ENCODE data around the gene TRIP12. TPM values are rescaled to one million over a fixed set of nuclear protein-coding genes. Genes with fewer than 3 reads are reported as not detected.
A peak's percentile ranks its signal among the peaks of the same experiment; 100 is the strongest.
"Not testable (repeated sequence)": the region's sequence is repeated elsewhere in the genome, so short reads cannot be mapped to it uniquely, and the experiment has no call there.

Gene TRIP12
- total RNA-seq, 1 experiment from 2014 or later = 97.9 TPM

- DNase-seq (ENCODE audit: low spot score) = not testable (repeated sequence)
Measured at GRCh38 chr2:229834368-229834767, 87.4 kb downstream of the TRIP12 start.

DNA sequence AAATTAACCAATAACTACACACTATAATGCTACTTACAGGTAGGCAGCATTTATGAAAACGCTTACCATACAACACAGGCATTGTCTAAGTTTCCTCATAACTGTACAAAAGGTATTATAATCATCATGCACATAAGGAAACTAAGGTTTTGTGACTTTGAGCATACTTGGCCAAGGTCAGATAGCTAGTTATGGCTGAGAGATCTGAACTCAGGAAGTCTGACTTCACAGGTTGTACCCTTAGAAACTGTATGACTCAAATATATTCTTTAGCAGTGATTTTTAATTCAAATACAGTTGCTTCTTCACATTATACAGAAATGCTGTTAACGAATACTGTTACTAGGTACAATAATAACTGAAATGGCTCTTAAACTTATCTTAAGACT lies 89.3 kb downstream of the TRIP12 start:
- DNase-seq (ENCODE audit: low spot score) = no peak

DNA sequence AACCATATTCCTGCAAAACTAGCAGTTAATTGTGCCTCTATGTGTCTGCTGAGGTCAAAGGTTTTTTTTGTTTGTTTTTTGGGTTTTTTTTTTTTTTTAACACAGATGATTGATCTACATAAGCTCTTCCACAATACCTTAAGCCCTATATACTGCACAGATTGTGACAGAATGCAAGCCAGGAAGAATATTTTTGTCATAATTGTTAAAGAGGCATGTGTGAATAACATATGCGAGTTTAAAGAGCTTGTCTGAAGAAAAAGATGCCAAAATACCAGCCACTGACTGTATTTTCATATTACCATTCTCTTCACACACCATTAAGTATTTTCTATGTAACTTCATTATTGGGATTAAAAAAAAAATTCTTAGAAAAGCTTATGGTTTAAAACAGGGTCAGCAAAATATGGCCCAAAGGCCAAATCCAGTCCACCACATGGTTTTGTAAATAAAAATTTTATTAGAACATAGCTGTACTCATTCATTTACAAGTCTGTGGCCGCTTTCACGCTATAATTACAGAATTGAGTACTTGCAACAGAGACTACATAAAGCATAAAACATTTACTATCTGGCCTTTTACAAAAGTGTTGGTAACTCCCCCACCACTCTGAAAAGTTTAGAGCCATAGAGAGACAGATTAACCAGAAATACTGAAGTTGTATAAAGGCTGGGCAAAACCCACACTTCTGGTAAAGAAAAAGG lies 89.9 kb downstream of the TRIP12 start:
- DNase-seq (ENCODE audit: low spot score) = no peak

GRCh38 chr2:229825476-229825875 lies 96.3 kb downstream of the TRIP12 start:
- DNase-seq (ENCODE audit: low spot score) = no peak

- no peak for DNase-seq (ENCODE audit: low spot score)
Measured at GRCh38 chr2:229821316-229821715, 100.5 kb downstream of the TRIP12 start.

GRCh38 chr2:229818230-229818629 lies 103.6 kb downstream of the TRIP12 start:
- no peak for DNase-seq (ENCODE audit: low spot score)

DNA sequence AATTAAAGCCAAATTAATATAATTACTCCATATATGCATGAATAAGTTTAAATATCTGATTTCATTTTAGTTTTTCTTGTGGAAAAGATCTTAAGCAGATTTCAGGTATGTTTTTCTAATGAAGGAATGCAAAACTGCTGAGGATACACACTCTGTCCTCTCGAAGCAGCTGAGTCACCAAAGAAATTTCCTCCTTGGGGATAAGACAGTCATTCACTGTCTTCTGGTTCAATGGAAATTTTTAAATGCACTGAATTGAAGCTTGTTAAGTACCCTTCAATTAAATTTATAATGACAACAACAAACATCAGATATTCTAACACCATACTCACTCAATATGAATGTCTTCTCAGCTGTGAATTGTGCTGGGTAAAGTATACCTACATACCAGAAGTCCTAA lies 106.0 kb downstream of the TRIP12 start:
- DNase-seq (ENCODE audit: low spot score) = no peak

- DNase-seq (ENCODE audit: low spot score) = no peak
Measured at GRCh38 chr2:229815342-229815741, 106.5 kb downstream of the TRIP12 start.

GRCh38 chr2:229810786-229811185 lies 111.0 kb downstream of the TRIP12 start:
- DNase-seq (ENCODE audit: low spot score) = no peak

- no peak for DNase-seq (ENCODE audit: low spot score)
Measured at GRCh38 chr2:229805559-229805958, 116.2 kb downstream of the TRIP12 start.

- DNase-seq (ENCODE audit: low spot score) = no peak
Measured at GRCh38 chr2:229802785-229803184, 119.0 kb downstream of the TRIP12 start.

DNA sequence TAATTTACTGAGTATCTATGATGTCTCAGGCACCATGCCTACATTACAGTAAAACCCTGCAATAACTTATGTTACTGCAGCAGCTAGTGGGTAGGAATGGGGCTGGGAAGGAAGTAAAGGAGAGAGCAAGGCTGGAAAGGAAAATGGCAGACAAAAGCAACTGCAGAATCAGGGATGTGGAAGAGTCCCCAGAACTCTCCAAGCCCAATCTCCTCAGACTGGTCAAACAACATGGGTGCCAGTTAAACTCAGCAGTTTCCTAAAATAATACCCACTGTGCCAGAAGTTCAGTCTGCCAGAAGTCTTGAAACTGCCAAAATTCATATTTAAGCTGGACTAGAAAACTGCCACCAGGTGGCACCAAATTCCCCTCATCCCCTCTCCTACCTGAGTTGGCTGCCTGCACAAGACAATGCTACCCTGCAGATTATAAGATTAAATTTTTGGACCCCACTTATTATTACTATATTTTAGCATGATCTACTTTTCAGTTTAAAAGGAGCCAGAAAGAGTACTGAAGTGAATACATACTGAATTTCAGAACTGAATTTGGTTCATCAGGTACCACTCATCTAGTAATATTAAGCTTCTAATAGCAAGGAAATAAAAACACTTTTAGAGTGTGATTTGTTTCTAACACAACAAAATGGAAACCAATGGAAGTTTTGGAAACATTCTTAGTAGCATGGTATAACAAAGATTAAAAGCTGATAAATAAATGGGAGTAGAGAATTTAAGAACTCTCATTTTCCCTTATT lies 120.6 kb downstream of the TRIP12 start:
- peak; percentile 77 for DNase-seq (ENCODE audit: low spot score)

- no peak for DNase-seq (ENCODE audit: low spot score)
Measured at GRCh38 chr2:229798446-229799155, 123.2 kb downstream of the TRIP12 start.

GRCh38 chr2:229795058-229795457 lies 126.8 kb downstream of the TRIP12 start:
- DNase-seq (ENCODE audit: low spot score) = no peak

DNA sequence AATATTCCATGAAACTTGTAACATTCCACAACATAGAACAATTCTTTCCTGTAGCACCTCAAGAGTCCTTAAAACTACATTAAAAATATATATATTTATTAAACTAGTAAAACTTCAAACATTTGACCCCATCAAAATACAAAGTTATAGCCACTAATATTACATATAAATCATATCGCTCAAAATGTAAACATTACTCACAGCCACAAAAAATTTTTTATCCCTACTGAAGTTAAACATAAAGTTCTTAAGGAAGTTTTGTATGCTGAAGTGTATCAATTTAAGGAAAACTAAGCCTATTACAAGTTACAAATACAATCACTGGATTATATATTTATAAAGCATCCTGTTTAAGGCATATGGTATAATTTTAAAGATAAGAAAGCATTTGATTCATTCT lies 127.2 kb downstream of the TRIP12 start:
- no peak for DNase-seq (ENCODE audit: low spot score)

GRCh38 chr2:229786289-229786688 lies 135.5 kb downstream of the TRIP12 start:
- DNase-seq (ENCODE audit: low spot score) = not testable (repeated sequence)

GRCh38 chr2:229784791-229785190 lies 137.0 kb downstream of the TRIP12 start:
- DNase-seq (ENCODE audit: low spot score) = no peak

DNA sequence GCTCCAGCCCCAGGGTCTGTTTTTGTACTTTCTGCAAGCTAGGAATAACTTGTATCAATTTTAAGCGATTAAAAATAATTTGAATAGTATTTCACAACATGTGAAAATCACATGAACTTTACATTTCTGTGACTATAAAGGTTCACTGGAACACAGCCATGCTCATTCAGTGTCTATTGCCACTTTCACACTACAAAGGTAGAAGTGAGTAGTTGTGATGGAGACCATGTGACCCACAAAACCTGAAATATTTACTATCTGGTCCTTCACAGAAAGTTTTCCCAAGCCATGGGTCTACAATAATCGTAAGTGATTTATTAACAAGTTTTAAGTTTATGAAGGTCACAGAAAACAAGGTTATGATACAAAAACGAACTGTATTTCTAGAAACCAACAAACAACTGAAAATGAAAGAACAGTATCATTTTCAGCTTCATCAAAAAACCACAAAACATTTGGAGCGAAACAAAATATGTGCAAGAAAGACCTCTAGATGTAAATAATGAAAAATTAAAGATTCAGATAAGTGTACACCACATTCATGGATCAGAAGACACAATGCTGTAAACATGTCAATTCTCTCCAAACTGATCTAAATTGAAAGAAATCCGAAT lies 138.6 kb downstream of the TRIP12 start:
- no peak for DNase-seq (ENCODE audit: low spot score)

DNA sequence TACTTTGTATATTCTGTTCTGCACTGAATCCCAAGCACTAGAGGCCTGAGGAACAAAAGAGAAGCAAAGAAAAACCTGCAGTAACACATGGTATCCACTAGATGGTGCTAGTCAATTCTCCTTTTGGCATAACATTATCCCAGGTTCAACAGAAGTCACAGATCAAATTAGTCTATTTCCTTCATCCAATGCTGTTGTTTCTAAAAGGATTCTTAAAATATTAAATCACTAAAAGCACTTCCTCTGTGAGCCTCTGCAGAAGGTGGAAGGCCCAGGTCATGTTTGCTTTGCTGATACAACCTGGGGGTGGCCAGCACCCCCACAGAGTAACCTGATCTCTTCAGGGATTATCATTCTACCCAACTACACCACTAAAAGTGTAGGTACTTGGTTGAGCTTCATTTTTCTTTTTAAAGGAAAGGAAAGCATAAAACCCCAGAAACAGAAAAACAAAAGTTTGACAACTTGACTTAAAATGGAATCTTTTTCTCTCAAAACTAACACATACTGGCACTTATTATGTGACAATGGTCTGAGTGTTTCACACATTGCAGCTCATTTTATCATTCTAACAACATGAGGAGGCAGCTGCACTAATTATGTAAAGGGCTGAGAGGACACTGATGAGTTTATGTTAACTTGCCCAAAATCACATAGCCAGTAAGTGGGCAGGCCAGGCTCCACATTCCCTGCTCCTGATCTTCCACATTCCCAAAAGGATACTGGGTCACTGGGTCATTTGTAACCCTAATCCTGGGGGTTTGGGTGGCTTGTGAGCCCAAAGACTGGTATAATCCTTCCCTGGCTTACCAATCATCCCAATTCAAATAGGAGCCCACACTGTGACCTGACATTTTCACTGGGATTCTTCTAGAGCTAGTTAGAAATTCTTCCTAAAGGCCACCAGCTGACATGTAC lies 140.7 kb downstream of the TRIP12 start:
- DNase-seq (ENCODE audit: low spot score) = peak; percentile 44

GRCh38 chr2:229779650-229780049 lies 142.2 kb downstream of the TRIP12 start:
- no peak for DNase-seq (ENCODE audit: low spot score)

GRCh38 chr2:229777716-229778115 lies 144.1 kb downstream of the TRIP12 start:
- DNase-seq (ENCODE audit: low spot score) = no peak
